ENCODE data around the gene COL12A1.

Gene COL12A1

GRCh38 chr6:75084018-75084417 is 121.8 kb downstream of the COL12A1 start:
- DNase-seq (ENCODE audit: low read depth), result no peak
- TF ChIP-seq MAX (IDR thresholded peaks at IDR 0.05; ENCODE audit: low read depth, low read length) (no peak), POLR2A (IDR thresholded peaks at IDR 0.05; ENCODE audit: extremely low read depth, insufficient read length) (no peak), CTCF (IDR thresholded peaks at IDR 0.05; ENCODE audit: low read depth, low read length) (no peak)
- H3K4me3 ChIP-seq (ENCODE audit: low read depth, low read length), result no peak overlapping the region

- no peak for TF ChIP-seq MAX (IDR thresholded peaks at IDR 0.05; ENCODE audit: low read depth, low read length)
- no peak for TF ChIP-seq MYC (IDR thresholded peaks at IDR 0.05; ENCODE audit: low read depth, low read length)
- no peak for TF ChIP-seq CTCF (IDR thresholded peaks at IDR 0.05; ENCODE audit: low read depth, low read length)
- no peak for TF ChIP-seq POLR2A (IDR thresholded peaks at IDR 0.05; ENCODE audit: extremely low read depth, insufficient read length)
- H3K4me3 ChIP-seq (ENCODE audit: low read depth, low read length), result no peak overlapping the region
- DNase-seq (ENCODE audit: low read depth), result no peak
These were observed 123.9 kb downstream of the COL12A1 start for GRCh38 chr6:75081921-75082320.

GRCh38 chr6:75081047-75081446 is 124.8 kb downstream of the COL12A1 start:
- TF ChIP-seq POLR2A (IDR thresholded peaks at IDR 0.05; ENCODE audit: extremely low read depth, insufficient read length) (no peak), MAX (IDR thresholded peaks at IDR 0.05; ENCODE audit: low read depth, low read length) (no peak), CTCF (IDR thresholded peaks at IDR 0.05; ENCODE audit: low read depth, low read length) (no peak), MYC (IDR thresholded peaks at IDR 0.05; ENCODE audit: low read depth, low read length) (no peak)
- H3K4me3 ChIP-seq (ENCODE audit: low read depth, low read length), result no peak overlapping the region

GRCh38 chr6:75079589-75079988 is 126.3 kb downstream of the COL12A1 start:
- DNase-seq (ENCODE audit: low read depth), result no peak
- H3K4me3 ChIP-seq (ENCODE audit: low read depth, low read length), result no peak overlapping the region
- TF ChIP-seq MAX (IDR thresholded peaks at IDR 0.05; ENCODE audit: low read depth, low read length) (no peak), POLR2A (IDR thresholded peaks at IDR 0.05; ENCODE audit: extremely low read depth, insufficient read length) (no peak), CTCF (IDR thresholded peaks at IDR 0.05; ENCODE audit: low read depth, low read length) (no peak), MYC (IDR thresholded peaks at IDR 0.05; ENCODE audit: low read depth, low read length) (no peak)

More at GRCh38 chr6:75081047-75081446, 124.8 kb downstream of the COL12A1 start:
- DNase-seq (ENCODE audit: low read depth), result no peak

- H3K4me3 ChIP-seq (ENCODE audit: low read depth, low read length), result no peak overlapping the region
- TF ChIP-seq MAX (IDR thresholded peaks at IDR 0.05; ENCODE audit: low read depth, low read length), result no peak
- TF ChIP-seq MYC (IDR thresholded peaks at IDR 0.05; ENCODE audit: low read depth, low read length), result no peak
- no peak for TF ChIP-seq POLR2A (IDR thresholded peaks at IDR 0.05; ENCODE audit: extremely low read depth, insufficient read length)
- TF ChIP-seq CTCF (IDR thresholded peaks at IDR 0.05; ENCODE audit: low read depth, low read length), result no peak
- DNase-seq (ENCODE audit: low read depth), result no peak
These were observed 128.2 kb downstream of the COL12A1 start for GRCh38 chr6:75077701-75078100.

GRCh38 chr6:75076009-75076408 is 129.8 kb downstream of the COL12A1 start:
- DNase-seq (ENCODE audit: low read depth), result no peak
- no peak overlapping the region for H3K4me3 ChIP-seq (ENCODE audit: low read depth, low read length)
- TF ChIP-seq CTCF (IDR thresholded peaks at IDR 0.05; ENCODE audit: low read depth, low read length) (no peak), MYC (IDR thresholded peaks at IDR 0.05; ENCODE audit: low read depth, low read length) (no peak), MAX (IDR thresholded peaks at IDR 0.05; ENCODE audit: low read depth, low read length) (no peak), POLR2A (IDR thresholded peaks at IDR 0.05; ENCODE audit: extremely low read depth, insufficient read length) (no peak)
